Omental fat pad (tissue), 4 donors: ENCODE data around the gene NUFIP1. TPM values are rescaled to one million over a fixed set of nuclear protein-coding genes. Genes with fewer than 3 reads are reported as not detected.

ENCODE experiments used
- ATAC-seq: fragments of 150-250 bp; one replicate; pipeline ENCODE4 v1.9.1; 2016; ENCODE audit warnings: mild to moderate bottlenecking, moderate library complexity; ENCODE audit not compliant: low FRiP score
- DNase-seq: peaks from one replicate; pipeline ENCODE4 v3.0.0-alpha.2; 2019; ENCODE audit warnings: low spot score
- CTCF ChIP-seq, 3 donors: fragments of 450-650 bp; IDR thresholded peaks; one replicate each; pipeline ENCODE4 v1.5.1; 2016 to 2017; ENCODE audit warnings: antibody characterized with exemption in 3 of 3, mild to moderate bottlenecking in 3 of 3, moderate library complexity in 2 of 3
- total RNA-seq, 4 donors: library from RNA; depleted of rRNA; stranded (reverse); fragments of >200 nt; gene quantifications; one replicate each; pipeline ENCODE4 v1.1.0, GENCODE V29; 2016

NUFIP1 gene
- total RNA-seq, 4 donors from 2014 or later = 1.9 to 8.0 (median 2.5) TPM

GRCh38 chr13:44969551-44970484 is 19.5 kb downstream of the NUFIP1 start:
- peak in 1 of 3 donors; percentile 74 for TF ChIP-seq CTCF (IDR thresholded peaks at IDR 0.05)
- DNase-seq (no peak), ATAC-seq (no peak)

- no peak for TF ChIP-seq CTCF (IDR thresholded peaks at IDR 0.05)
- DNase-seq = no peak
- no peak for ATAC-seq
Observed at GRCh38 chr13:44968434-44968815, 20.8 kb downstream of the NUFIP1 start.

- no peak for TF ChIP-seq CTCF (IDR thresholded peaks at IDR 0.05)
- DNase-seq (no peak), ATAC-seq (no peak)
Observed at GRCh38 chr13:44967704-44968433, 21.4 kb downstream of the NUFIP1 start.

- ATAC-seq (no peak), DNase-seq (no peak)
- no peak for TF ChIP-seq CTCF (IDR thresholded peaks at IDR 0.05)
Observed at GRCh38 chr13:44961997-44962396, 27.3 kb downstream of the NUFIP1 start.

- DNase-seq = no peak
- TF ChIP-seq CTCF (IDR thresholded peaks at IDR 0.05) = no peak
- no peak for ATAC-seq
Observed at GRCh38 chr13:44955406-44955805, 33.9 kb downstream of the NUFIP1 start.

GRCh38 chr13:44954224-44954623 is 35.0 kb downstream of the NUFIP1 start:
- no peak for ATAC-seq
- TF ChIP-seq CTCF (IDR thresholded peaks at IDR 0.05) = no peak
- DNase-seq = no peak
